Liver (tissue), 9 donors: ENCODE measurements around the gene IGBP1. TPM values are rescaled to one million over a fixed set of nuclear protein-coding genes. Genes with fewer than 3 reads are reported as not detected.
"Not testable (repeated sequence)": the region's sequence is repeated elsewhere in the genome, so short reads cannot be mapped to it uniquely, and the experiment has no call there.

Source experiments
- DNase-seq: peaks from one replicate; pipeline ENCODE4 v3.0.0-alpha.2; 2017; ENCODE audit warnings: low spot score
- H3K27ac ChIP-seq, 2 donors: one replicate each; pipeline ENCODE4 v1.7.0; 2013; ENCODE audit warnings: inconsistent platforms in 2 of 2, low read length in 2 of 2, control low read depth in 1 of 2, low read depth in 1 of 2, mild to moderate bottlenecking in 1 of 2
- H3K27me3 ChIP-seq, 4 donors: one replicate each; pipeline versions ENCODE4 v1.6.1 to v1.7.0; 2013; ENCODE audit warnings: low read length in 3 of 4, inconsistent platforms in 1 of 4, mild to moderate bottlenecking in 1 of 4, moderate library complexity in 1 of 4; ENCODE audit not compliant: control insufficient read depth in 4 of 4, insufficient read depth in 4 of 4
- H3K36me3 ChIP-seq, 4 donors: one replicate each; pipeline versions ENCODE4 v1.6.1 to v1.7.0; 2013; ENCODE audit warnings: low read length in 3 of 4, mild to moderate bottlenecking in 3 of 4, low read depth in 1 of 4, moderate library complexity in 1 of 4; ENCODE audit not compliant: control insufficient read depth in 4 of 4, insufficient read depth in 3 of 4
- H3K4me1 ChIP-seq, 4 donors: one replicate each; pipeline versions ENCODE4 v1.6.1 to v1.7.0; 2013; ENCODE audit warnings: low read length in 3 of 4, mild to moderate bottlenecking in 3 of 4, moderate library complexity in 1 of 4; ENCODE audit not compliant: control insufficient read depth in 4 of 4, insufficient read depth in 4 of 4
- H3K4me3 ChIP-seq, 3 donors: one replicate each; pipeline versions ENCODE4 v1.6.1 to v1.7.0; 2013; ENCODE audit warnings: low read length in 3 of 3, control low read depth in 1 of 3, low read depth in 1 of 3, mild to moderate bottlenecking in 1 of 3
- H3K9ac ChIP-seq, 2 donors: one replicate each; pipeline ENCODE4 v1.7.0; 2013; ENCODE audit warnings: low read length in 2 of 2, mild to moderate bottlenecking in 2 of 2, moderate library complexity in 2 of 2, control low read depth in 1 of 2, low read depth in 1 of 2
- H3K9me3 ChIP-seq, 4 donors: one replicate each; pipeline versions ENCODE4 v1.6.1 to v1.7.0; 2013; ENCODE audit warnings: low read length in 3 of 4; ENCODE audit not compliant: control insufficient read depth in 4 of 4
- EGR1 ChIP-seq, 2 donors: IDR thresholded peaks; 2 replicates each; pipeline ENCODE4 v1.6.1; 2016 to 2018; ENCODE audit warnings: antibody characterized with exemption in 2 of 2, low read depth in 2 of 2
- FOXA1 ChIP-seq: IDR thresholded peaks from 2 replicates; pipeline ENCODE4 v1.6.1; 2016; ENCODE audit warnings: antibody characterized with exemption
- FOXA2 ChIP-seq: IDR thresholded peaks from 2 replicates; pipeline ENCODE4 v1.6.1; 2016; ENCODE audit warnings: antibody characterized with exemption
- HNF4A ChIP-seq, 2 donors: conservative IDR thresholded peaks; 2 replicates each; pipeline ENCODE4 v1.6.1; 2016; ENCODE audit warnings: antibody characterized with exemption in 2 of 2, mild to moderate bottlenecking in 2 of 2
- HNF4G ChIP-seq: IDR thresholded peaks from 2 replicates; pipeline ENCODE4 v1.6.1; 2016; ENCODE audit warnings: antibody characterized with exemption
- JUND ChIP-seq, 2 donors: IDR thresholded peaks; 2 replicates each; pipeline ENCODE4 v1.6.1; 2016; ENCODE audit warnings: antibody characterized with exemption in 2 of 2
- NR2F2 ChIP-seq: IDR thresholded peaks from 2 replicates; pipeline ENCODE4 v1.6.1; 2016; ENCODE audit warnings: antibody characterized with exemption
- RAD21 ChIP-seq, 2 donors: IDR thresholded peaks; 2 replicates each; pipeline ENCODE4 v1.6.1; 2016; ENCODE audit warnings: antibody characterized with exemption in 2 of 2, mild to moderate bottlenecking in 2 of 2
- REST ChIP-seq: IDR thresholded peaks from 2 replicates; pipeline ENCODE4 v1.6.1; 2016; ENCODE audit warnings: antibody characterized with exemption, mild to moderate bottlenecking
- RXRA ChIP-seq, 2 donors: IDR thresholded peaks; 2 replicates each; pipeline ENCODE4 v1.6.1; 2017 to 2018; ENCODE audit warnings: antibody characterized with exemption in 2 of 2, mild to moderate bottlenecking in 1 of 2
- SP1 ChIP-seq: IDR thresholded peaks from 2 replicates; pipeline ENCODE4 v1.6.1; 2018; ENCODE audit warnings: antibody characterized with exemption, mild to moderate bottlenecking
- TAF1 ChIP-seq: conservative IDR thresholded peaks from 2 replicates; pipeline ENCODE4 v1.6.1; 2016; ENCODE audit warnings: antibody characterized with exemption, mild to moderate bottlenecking
- YY1 ChIP-seq: IDR thresholded peaks from 2 replicates; pipeline ENCODE4 v1.6.1; 2016; ENCODE audit warnings: antibody characterized with exemption, mild to moderate bottlenecking
- ZBTB33 ChIP-seq: IDR thresholded peaks from 2 replicates; pipeline ENCODE4 v1.6.1; 2016; ENCODE audit warnings: antibody characterized with exemption
- WGBS: extraction: QIAGEN DNeasy Blood & Tissue Kit; methylation state at CpG from one replicate; pipeline ENCODE4 v1.1.7; 2013; 5-methylcytosine and 5-hydroxymethylcytosine counted together
- polyA plus RNA-seq, 2 donors: library from polyadenylated mRNA; stranded (reverse) in 1 of 2; unstranded in 1 of 2; fragments of 200-250 nt in 1 of 2; fragments of >200 nt in 1 of 2; fragmentation: Nextera tagmentation in 1 of 2; extraction: Ambion mirVana in 1 of 2; gene quantifications; one replicate each; pipeline versions ENCODE4 v1.2.1 to v1.2.3, GENCODE V29; 2013 to 2015
- total RNA-seq, 2 donors: library from RNA; depleted of rRNA; stranded (reverse); fragments of >200 nt; gene quantifications; one replicate each; pipeline ENCODE4 v1.2.3, GENCODE V29; 2014
- TF ChIP-seq, protein P1 (sequence below): IDR thresholded peaks from 2 replicates; pipeline ENCODE4 v1.6.1; 2016; ENCODE audit warnings: antibody characterized with exemption
- TF ChIP-seq, protein P2 (sequence below): IDR thresholded peaks from 2 replicates; pipeline ENCODE4 v1.6.1; 2016; ENCODE audit warnings: antibody characterized with exemption
- donor health status: healthy.
- donor health status: healthy.
- donor health status: healthy.
- donor health status: healthy.
- donor health status: healthy.

The IGBP1 gene
- total and polyA plus RNA-seq, 4 donors = 7.8 to 18.1 (median 11.6) TPM

- H3K9ac ChIP-seq = no peak overlapping the region
- no peak for TF ChIP-seq NR2F2
- no peak for TF ChIP-seq JUND (IDR thresholded peaks at IDR 0.05)
- TF ChIP-seq RXRA (IDR thresholded peaks at IDR 0.05) = no peak
- TF ChIP-seq FOXA1 = no peak
- TF ChIP-seq SP1 = no peak
- no peak for TF ChIP-seq TAF1
- H3K4me1 ChIP-seq = no peaks in the 10 kb centered on the region
- H3K27me3 ChIP-seq = no peaks in the 10 kb centered on the region
- H3K27ac ChIP-seq = no peak overlapping the region
- H3K4me3 ChIP-seq = no peak overlapping the region
- H3K9me3 ChIP-seq = peaks cover 0 to 11% (median 6%) of the 10 kb centered on the region in 4 donors
- H3K36me3 ChIP-seq = no peaks in the 10 kb centered on the region
- DNase-seq = no peak
Measured at GRCh38 chrX:70117738-70118137, 15.5 kb upstream of the IGBP1 start.

- DNase-seq, H3K27ac ChIP-seq, H3K27me3 ChIP-seq, H3K4me1 ChIP-seq, H3K9ac ChIP-seq, H3K36me3 ChIP-seq, H3K9me3 ChIP-seq, H3K4me3 ChIP-seq: not testable (repeated sequence)
- 92% methylated on average over 26 of the region's 30 CpGs for WGBS
Measured at GRCh38 chrX:70123014-70123413, 10.2 kb upstream of the IGBP1 start.

- Histone ChIP-seq H3K9ac (no peak overlapping the region), H3K4me3 (no peak overlapping the region), H3K9me3 (no peaks in the 10 kb centered on the region), H3K27ac (no peak overlapping the region), H3K4me1 (no peaks in the 10 kb centered on the region), H3K27me3 (peaks cover 0 to 3% (median 0%) of the 10 kb centered on the region in 4 donors), H3K36me3 (no peaks in the 10 kb centered on the region)
- 85% methylated on average over 2 of the region's 2 CpGs for WGBS
- TF ChIP-seq RAD21 (IDR thresholded peaks at IDR 0.05) = no peak
- TF ChIP-seq, protein P1, sequence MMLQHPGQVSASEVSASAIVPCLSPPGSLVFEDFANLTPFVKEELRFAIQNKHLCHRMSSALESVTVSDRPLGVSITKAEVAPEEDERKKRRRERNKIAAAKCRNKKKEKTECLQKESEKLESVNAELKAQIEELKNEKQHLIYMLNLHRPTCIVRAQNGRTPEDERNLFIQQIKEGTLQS = no peak
- TF ChIP-seq HNF4G = no peak
- no peak for TF ChIP-seq HNF4A (conservative IDR thresholded peaks at IDR 0.05)
- no peak for TF ChIP-seq RXRA (IDR thresholded peaks at IDR 0.05)
- TF ChIP-seq, protein P2, sequence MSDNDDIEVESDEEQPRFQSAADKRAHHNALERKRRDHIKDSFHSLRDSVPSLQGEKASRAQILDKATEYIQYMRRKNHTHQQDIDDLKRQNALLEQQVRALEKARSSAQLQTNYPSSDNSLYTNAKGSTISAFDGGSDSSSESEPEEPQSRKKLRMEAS = no peak
- no peak for TF ChIP-seq NR2F2
- TF ChIP-seq SP1 = no peak
- TF ChIP-seq TAF1 = no peak
- no peak for TF ChIP-seq REST
- TF ChIP-seq EGR1 (IDR thresholded peaks at IDR 0.05; ENCODE audit: low read depth in 2 of 2) = no peak
- TF ChIP-seq YY1 = no peak
- no peak for TF ChIP-seq FOXA2
- TF ChIP-seq ZBTB33 = no peak
- no peak for TF ChIP-seq FOXA1
- no peak for DNase-seq
Measured at GRCh38 chrX:70124678-70125077, 8.6 kb upstream of the IGBP1 start.
